Jurkat, Clone E6-1 (cell line): ENCODE results near the gene EFCAB9.

Experiments used
- DNase-seq: peaks from one replicate; pipeline ENCODE4 v3.0.0-alpha.2; 2011; ENCODE audit warnings: low read depth, low spot score
- H3K4me3 ChIP-seq: 2 replicates; pipeline ENCODE4 v1.5.1; 2011; ENCODE audit warnings: mild to moderate bottlenecking, low read length, control low read depth, moderate library complexity

Gene EFCAB9

DNA sequence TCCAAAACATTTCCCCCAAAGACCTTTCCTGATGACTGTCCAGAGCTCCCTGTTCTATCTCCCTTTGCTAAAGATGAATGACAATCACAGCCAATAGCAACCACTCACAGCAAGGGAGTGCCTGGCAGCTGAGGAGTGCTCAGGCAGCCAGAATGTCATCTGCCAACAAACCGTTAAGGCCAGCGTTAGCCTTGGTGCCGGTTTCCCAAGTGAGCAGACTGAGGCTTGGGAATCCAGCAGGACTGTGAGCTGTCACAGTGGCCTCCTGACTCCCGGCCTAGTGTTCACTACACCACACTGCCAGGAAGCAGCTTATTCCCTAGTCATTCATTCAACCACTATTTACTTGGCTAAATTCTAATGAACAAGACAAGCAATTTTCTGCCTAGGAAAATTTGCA, 30.6 kb upstream of the EFCAB9 start:
- DNase-seq = no peak
- no peak overlapping the region for H3K4me3 ChIP-seq

DNA sequence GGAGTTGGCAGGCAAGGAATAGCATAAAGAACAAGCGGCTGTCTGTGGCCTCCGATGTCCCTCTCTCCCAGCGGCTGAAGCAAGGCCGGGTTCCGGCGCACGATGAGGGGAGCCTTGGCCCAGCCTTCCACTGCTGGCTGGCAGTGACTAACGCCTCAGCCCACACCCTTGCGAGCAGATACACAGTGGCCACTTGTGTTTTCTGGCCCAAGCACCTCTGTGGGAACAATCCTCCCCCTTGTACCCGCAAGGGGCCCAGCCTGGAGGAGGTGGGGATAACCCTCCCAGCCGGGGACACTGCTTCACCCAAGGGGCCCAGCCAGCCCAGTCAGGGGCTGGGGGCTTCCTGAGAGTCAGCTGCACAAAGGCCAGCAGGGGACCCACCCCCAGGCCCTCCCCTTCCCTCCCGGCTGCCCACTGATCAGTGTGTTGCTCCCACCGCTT, 29.2 kb upstream of the EFCAB9 start:
- no peak for DNase-seq
- H3K4me3 ChIP-seq = no peak overlapping the region

DNA sequence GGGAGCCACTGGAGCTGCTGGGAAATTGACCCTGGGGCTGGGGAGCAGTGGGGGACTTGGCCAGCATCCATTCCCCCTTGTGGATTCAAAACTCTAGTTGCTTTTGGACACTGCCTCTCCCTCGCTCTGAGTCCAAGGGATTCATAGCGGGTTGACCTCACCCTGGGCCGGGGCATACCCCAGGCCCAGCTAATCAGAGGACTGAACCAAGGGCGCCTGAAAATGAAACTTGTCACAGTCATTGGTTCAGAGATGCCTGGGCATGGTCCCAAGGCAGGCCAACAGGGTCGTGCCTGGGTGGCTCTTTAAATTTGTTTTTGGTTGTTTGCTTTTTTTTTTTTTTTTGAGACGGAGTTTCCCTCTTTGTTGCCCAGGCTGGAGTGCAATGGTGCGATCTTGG, 28.5 kb upstream of the EFCAB9 start:
- no peak overlapping the region for H3K4me3 ChIP-seq
- no peak for DNase-seq

GRCh38 chr5:172166030-172166826, 27.7 kb upstream of the EFCAB9 start:
- no peak overlapping the region for H3K4me3 ChIP-seq
- no peak for DNase-seq

GRCh38 chr5:172167895-172168294, 26.1 kb upstream of the EFCAB9 start:
- no peak for DNase-seq
- no peak overlapping the region for H3K4me3 ChIP-seq

DNA sequence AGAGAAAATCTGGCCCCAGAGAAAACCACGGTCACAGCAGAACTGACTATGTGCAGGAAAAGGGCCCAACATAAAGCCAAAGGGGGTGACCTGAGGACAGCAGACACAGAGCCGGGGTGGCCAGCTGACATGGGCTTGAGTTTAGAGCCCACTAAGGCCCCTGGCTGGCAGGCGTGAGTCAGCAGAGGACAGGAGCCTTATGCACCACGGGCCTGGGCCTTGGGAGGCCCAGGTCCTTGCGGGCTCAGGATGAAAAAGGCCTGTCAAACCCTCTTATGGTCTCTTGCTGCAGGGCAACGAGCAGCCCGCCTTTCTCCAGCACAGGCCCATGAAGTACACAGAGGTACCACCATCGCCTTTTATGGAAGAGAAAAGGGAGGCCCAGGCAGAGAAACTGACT, 25.7 kb upstream of the EFCAB9 start:
- H3K4me3 ChIP-seq = no peak overlapping the region
- no peak for DNase-seq

DNA sequence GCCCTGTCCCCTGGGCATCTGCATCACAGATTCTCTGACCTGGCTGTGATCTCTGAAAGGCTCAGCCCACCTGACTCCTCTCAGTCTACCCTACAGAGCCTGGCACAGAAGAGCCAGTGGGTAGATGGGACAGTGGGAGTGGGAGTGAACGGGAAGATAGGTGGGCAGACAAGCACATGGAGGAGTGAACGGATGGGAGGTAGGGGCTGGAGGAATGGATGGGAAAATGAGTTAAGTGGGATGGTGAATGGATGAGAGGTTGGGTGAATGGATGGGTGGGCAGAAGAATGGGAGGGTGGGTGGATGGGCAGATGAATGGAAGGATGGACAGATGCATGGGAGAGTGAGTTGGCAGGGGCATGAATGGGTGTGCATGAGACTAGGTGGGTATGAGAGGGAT, 24.8 kb upstream of the EFCAB9 start:
- no peak overlapping the region for H3K4me3 ChIP-seq
- no peak for DNase-seq

DNA sequence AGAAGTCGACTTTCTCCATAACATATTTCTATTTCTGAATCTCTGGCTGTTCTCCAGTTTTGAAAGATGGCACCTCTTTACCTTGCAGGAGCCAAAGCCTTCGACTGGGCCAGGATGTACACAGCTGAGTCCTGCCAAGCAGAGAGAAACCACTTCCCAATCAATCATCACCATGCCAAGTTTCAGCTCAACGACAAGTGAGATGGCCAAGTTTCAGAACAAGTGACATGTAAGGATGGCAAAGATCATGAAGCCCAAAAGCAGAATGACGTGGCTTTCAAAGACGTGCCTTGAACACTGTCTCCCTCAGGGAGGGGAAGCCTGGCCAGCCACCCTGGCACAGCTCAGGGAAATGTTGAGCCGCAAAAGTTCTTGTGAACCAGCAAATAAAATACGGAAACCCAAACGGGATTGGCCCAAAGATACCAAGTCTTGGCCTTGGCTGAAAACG, 23.7 kb upstream of the EFCAB9 start:
- H3K4me3 ChIP-seq = no peak overlapping the region
- DNase-seq = no peak

DNA sequence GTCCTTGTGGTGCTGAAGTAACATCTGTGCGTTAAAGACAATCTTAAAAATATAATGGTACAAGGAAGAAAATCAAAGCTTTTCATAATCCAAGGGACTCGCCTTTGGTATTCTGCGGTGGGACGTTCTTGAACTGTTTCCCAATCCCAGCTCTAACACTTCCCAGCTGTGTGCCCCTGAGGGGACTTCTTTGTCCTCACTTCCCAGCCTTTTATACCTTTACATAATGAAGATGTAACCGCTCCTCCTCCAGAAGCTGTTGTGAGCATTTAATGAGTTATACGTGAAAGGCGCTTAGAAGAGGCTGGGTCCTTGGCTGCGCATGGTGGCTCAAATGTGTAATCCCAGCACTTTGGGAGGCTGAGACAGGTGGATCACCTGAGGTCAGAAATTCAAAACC, 22.9 kb upstream of the EFCAB9 start:
- no peak overlapping the region for H3K4me3 ChIP-seq
- DNase-seq = no peak

- H3K4me3 ChIP-seq = no peak overlapping the region
- no peak for DNase-seq
Measured at GRCh38 chr5:172172912-172173563, 20.9 kb upstream of the EFCAB9 start.

DNA sequence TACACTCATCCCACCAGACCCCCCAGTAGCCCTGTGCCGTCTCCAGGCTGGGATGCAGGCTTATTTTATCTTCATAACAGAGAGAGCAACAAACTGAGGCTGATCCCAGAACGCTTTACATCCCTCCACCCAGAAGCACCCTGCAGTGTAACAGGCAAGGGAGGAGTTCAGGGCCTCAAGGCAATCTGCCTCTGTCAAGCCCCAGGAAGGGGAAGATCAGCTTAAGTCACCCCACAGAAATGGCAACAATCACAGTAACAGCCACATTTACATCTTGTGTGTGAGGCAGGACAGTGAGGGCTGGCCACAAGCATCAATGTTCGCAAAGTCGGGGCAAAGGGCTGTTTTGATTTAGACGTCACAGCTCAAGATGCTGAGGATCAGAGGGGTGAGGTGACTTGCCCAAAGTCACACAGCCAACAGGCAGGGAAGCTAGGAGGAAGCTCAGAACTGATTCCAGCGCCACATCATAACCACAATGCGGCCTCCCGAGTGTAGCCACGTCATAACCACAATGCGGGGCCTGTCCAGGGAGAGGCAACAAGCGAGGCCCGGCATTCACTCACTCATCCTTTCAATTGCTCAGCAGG, 20.3 kb upstream of the EFCAB9 start:
- peak; percentile 60 for DNase-seq

DNA sequence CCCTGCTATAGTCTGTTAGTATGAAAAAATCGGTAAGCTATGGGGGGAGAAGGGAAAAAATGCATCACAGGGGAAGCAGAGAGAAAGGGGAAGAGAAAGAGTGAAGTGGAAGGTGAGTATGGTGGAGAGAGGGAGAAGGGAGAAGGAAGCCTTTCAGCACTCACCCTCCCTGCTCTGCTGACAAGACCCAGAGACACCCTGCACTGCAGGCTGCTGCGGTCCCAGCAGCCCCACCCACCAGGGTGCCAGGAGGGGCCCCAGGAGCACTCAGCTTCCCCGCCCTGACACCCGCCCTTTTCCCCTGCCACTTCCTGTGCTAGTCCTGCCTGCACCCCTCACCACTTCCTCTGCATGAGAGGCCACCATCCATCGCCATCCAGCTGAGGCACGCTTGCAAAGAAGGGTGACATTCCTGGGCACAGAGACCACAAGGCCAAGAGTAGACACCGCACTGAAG, 18.7 kb upstream of the EFCAB9 start:
- DNase-seq = peak; percentile 97
- peak overlapping the region; percentile 76 for H3K4me3 ChIP-seq

More for the DNA sequence above, 20.3 kb upstream of the EFCAB9 start:
- H3K4me3 ChIP-seq = peak overlapping the region; percentile 76

- DNase-seq = no peak
Measured at GRCh38 chr5:172177176-172177575, 16.8 kb upstream of the EFCAB9 start.

GRCh38 chr5:172178301-172178987, 15.5 kb upstream of the EFCAB9 start:
- DNase-seq = no peak
- no peak overlapping the region for H3K4me3 ChIP-seq

More at GRCh38 chr5:172177176-172177575, 16.8 kb upstream of the EFCAB9 start:
- H3K4me3 ChIP-seq = no peak overlapping the region

- peak; percentile 82 for DNase-seq
- peak overlapping the region; percentile 51 for H3K4me3 ChIP-seq
Measured at GRCh38 chr5:172178991-172179989, 14.7 kb upstream of the EFCAB9 start.

GRCh38 chr5:172180936-172181335, 13.0 kb upstream of the EFCAB9 start:
- no peak overlapping the region for H3K4me3 ChIP-seq
- DNase-seq = no peak

DNA sequence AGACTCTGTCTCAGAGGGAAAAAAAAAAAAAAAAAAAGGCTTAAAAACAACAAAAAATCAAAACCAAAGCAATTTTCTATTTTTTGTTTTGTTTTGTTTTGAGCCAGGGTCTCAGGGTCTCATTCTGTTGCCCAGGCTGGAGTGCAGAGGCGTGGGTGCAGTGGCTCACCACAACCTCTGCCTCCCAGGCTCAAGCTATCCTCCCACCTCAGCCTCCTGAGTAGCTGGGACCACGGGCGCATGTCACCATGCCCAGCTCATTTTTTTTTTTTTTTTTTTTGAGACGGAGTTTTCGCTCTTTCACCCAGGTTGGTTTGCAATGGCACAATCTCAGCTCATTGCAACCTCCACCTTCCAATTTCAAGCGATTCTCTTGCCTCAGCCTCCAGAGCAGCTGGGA, 11.7 kb upstream of the EFCAB9 start:
- no peak for DNase-seq

DNA sequence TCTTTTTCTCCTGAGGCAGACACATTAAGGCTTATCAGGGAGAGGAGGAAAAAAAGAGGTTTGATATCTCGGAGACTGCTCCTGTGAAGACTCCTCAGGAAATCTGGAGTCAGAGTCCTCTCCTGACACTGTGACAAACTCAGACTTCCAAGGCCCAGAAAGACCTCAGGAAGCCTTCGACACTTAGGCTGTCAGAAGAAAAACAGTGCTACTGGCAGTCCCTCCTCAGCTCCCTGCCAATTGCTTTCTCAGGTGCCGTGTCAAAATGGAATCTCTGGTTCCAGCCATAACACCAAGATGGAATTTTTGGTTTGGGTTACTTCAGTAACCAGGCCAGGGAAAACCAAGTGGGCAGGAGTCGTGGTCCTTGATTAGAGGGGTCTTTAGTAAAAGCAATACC, 10.1 kb upstream of the EFCAB9 start:
- DNase-seq = no peak
- no peak overlapping the region for H3K4me3 ChIP-seq

More for the DNA sequence above, 11.7 kb upstream of the EFCAB9 start:
- no peak overlapping the region for H3K4me3 ChIP-seq
